ENCODE results near the gene IRX5. TPM values are rescaled to one million over a fixed set of nuclear protein-coding genes. Genes with fewer than 3 reads are reported as not detected.

Gene IRX5
- polyA plus RNA-seq, 1 experiment = 2.2 TPM

DNA sequence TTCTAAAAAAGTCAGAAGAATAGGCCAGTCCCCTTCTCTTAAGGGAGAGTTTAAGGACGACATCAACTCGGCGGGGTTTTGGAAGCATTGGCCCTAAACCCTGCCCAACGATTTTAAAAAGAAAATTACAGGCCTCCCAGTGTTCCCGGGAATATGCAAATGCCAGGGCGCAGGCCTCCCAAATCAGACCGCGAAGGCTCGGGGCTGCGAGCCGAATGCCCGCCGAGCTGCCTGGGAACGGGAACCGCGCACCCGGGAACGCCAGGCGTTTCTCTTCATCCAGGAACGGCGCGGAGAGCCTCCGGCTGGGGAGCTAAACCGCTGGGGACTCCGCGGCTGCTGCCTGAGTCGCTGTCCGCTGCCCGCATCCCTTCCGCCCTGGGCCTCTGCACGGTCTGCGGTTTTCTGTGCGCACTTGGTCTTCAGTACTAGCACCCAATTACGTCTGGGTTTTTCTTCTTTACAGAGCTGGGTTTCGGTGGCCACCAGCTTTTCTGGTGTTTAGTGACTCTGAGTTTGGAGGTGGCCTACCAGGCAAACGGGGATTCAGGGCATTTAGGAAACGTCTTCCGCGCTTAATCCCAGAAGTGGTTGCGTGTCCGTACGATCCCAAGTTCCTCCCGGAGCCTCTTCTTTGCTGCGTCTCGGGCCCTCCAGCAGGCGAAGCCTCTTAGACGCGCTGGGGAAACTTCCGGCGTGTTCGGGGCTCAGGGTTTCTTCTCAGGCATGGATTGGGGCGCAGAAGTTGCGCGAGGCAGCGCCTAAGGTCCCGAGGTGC lies 5.7 kb downstream of the IRX5 start:
- H3K4me3 ChIP-seq (ENCODE audit: low read depth, low read length) = peak overlapping the region; percentile 24
- ChIA-PET CTCF (interaction anchor here (1.0 to 2.0 kb wide), 4 partner anchors 10 to 1385 kb away, joined by 3 to 4 read pairs (median 4); no protein-coding TSS in a partner anchor), POLR2A (no interaction called here)
- TF ChIP-seq, protein P1, sequence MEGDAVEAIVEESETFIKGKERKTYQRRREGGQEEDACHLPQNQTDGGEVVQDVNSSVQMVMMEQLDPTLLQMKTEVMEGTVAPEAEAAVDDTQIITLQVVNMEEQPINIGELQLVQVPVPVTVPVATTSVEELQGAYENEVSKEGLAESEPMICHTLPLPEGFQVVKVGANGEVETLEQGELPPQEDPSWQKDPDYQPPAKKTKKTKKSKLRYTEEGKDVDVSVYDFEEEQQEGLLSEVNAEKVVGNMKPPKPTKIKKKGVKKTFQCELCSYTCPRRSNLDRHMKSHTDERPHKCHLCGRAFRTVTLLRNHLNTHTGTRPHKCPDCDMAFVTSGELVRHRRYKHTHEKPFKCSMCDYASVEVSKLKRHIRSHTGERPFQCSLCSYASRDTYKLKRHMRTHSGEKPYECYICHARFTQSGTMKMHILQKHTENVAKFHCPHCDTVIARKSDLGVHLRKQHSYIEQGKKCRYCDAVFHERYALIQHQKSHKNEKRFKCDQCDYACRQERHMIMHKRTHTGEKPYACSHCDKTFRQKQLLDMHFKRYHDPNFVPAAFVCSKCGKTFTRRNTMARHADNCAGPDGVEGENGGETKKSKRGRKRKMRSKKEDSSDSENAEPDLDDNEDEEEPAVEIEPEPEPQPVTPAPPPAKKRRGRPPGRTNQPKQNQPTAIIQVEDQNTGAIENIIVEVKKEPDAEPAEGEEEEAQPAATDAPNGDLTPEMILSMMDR (IDR thresholded peaks at IDR 0.05; ENCODE audit: insufficient read depth, low read depth, low read length) = no peak
- DNase-seq (ENCODE audit: low read depth) = no peak
- H3K27me3 ChIP-seq (ENCODE audit: control insufficient read depth, insufficient read depth, low read length) = no peaks in the 10 kb centered on the region
- peaks cover 5% of the 10 kb centered on the region for H3K36me3 ChIP-seq (ENCODE audit: control insufficient read depth, insufficient read depth, low read length)

DNA sequence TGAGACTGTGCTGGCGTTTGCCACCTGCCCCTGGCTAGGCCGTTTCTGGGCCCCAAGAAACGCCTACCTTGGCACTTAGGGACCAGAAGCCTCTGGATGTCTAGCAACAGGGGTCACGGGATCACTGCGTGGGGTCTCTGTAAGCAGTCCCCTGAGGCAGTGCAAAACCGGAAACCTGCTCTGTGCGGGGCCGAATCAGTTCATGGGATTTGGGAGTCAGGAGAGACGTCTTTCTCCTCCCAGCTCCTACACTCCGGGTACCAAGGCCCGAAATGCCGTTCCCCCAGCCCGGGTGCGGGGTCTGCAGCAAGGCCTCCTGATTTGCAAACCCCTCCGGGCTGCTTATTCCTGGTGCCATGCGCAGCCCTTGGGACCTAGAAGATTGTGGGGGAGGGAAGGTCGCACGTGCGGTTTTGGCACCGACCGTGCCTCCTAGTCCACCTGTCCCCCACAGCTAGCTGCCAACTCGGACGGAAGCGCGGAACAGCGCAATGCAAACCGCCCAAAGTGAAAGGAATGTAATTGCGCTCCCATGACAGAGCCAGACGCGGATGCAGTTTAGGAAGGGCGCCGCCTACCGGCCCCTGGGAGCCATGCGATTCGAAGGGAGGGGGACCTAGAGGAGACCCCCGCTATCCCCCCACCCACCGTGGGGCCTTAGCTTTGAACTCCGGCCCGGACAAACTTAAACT lies 6.5 kb downstream of the IRX5 start:
- peak overlapping the region; percentile 24 for H3K4me3 ChIP-seq (ENCODE audit: low read depth, low read length)
- POLR2A ChIA-PET = no interaction called here
- CTCF ChIA-PET = interaction anchor here (1.2 to 2.0 kb wide), 2 partner anchors 991 to 1386 kb away, joined by 3 to 4 read pairs; no protein-coding TSS in a partner anchor
- DNase-seq (ENCODE audit: low read depth) = no peak
- TF ChIP-seq, protein P1 (IDR thresholded peaks at IDR 0.05; ENCODE audit: insufficient read depth, low read depth, low read length) = peak; percentile 76
- peaks cover 5% of the 10 kb centered on the region for H3K36me3 ChIP-seq (ENCODE audit: control insufficient read depth, insufficient read depth, low read length)
- no peaks in the 10 kb centered on the region for H3K27me3 ChIP-seq (ENCODE audit: control insufficient read depth, insufficient read depth, low read length)

DNA sequence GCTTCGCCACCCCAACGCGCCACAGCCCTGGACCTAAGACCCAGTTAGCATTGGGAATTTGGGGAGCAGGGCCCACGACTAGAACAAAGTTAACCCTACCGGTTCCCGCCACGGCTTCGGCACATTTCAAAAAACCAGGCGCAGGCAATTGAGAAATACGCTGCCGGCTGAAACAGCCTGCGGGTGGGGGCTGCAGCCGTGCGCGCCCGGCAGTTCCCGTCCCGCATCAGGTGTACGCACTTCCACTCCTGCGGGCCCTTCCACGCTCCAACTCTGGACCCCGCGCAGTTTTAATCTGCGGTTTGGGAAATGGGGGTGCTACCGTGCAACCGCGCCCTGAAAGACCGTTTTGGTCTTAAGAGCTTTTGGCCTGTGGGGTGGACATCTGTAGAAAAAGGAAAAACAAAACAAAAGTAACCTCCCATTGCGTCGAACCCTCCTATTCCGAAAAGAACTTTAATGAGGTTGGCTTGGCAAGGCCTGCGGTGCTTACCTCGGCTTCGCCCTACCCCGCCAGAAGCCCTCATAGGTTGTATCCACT lies 7.1 kb downstream of the IRX5 start:
- TF ChIP-seq, protein P1 (IDR thresholded peaks at IDR 0.05; ENCODE audit: insufficient read depth, low read depth, low read length) = no peak
- Histone ChIP-seq H3K36me3 (ENCODE audit: control insufficient read depth, insufficient read depth, low read length) (peaks cover 5% of the 10 kb centered on the region), H3K4me3 (ENCODE audit: low read depth, low read length) (peak overlapping the region; percentile 13; the same call in 1 of the 2 replicates), H3K27me3 (ENCODE audit: control insufficient read depth, insufficient read depth, low read length) (no peaks in the 10 kb centered on the region)
- CTCF ChIA-PET = interaction anchor here (2.0 kb wide), 1 partner anchor 1387 kb away, joined by 4 read pairs; no protein-coding TSS in a partner anchor
- DNase-seq (ENCODE audit: low read depth) = no peak
- POLR2A ChIA-PET = no interaction called here

DNA sequence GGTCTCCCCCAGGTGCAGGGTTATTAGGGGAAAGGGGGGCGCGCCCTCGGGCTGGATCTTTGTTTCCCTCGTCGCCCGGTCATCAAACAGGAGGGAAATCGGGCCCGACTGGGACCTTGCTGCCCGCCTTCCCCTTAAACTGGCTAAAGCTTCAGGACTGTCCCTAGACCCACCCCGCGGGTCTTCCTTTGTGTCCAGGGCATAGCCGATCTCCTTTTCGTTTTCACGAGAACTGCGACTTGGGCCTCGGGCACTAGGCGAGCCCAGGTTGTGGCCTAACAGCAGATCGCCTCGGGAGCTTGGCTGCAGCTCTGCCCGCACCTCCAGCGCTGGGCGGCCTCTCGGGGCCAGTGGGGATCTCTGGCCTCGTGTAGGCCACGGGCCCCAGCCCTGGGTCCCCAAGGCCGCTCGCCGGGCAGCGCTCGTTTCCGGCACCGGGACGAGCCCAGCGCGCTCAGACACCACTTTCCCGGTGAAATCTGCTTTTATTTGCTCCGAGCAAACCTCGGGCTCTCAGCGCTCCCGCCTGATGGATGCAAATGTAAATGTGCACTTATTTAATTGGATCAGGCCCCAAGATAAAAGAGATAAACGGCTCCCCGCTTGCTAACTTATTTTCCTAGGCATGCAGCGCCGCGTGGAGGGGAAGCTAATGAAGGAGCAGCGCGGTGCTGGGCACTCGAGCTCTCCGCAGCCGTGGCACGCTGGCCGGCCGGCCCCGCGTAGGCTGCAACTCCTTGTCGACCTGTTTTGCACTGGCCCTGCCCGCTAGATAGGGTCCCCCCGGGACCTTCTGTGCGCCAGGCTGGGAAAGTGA lies 7.8 kb downstream of the IRX5 start:
- ChIA-PET CTCF (interaction anchor here (0.5 kb wide), 1 partner anchor 23 kb away, joined by 6 read pairs; no protein-coding TSS in a partner anchor), POLR2A (no interaction called here)
- H3K4me3 ChIP-seq (ENCODE audit: low read depth, low read length) = no peak overlapping the region
- no peak for DNase-seq (ENCODE audit: low read depth)
- peaks cover 3% of the 10 kb centered on the region for H3K36me3 ChIP-seq (ENCODE audit: control insufficient read depth, insufficient read depth, low read length)
- H3K27me3 ChIP-seq (ENCODE audit: control insufficient read depth, insufficient read depth, low read length) = no peaks in the 10 kb centered on the region
- TF ChIP-seq, protein P1 (IDR thresholded peaks at IDR 0.05; ENCODE audit: insufficient read depth, low read depth, low read length) = no peak
